ENCODE data around the gene SCN4B. TPM values are rescaled to one million over a fixed set of nuclear protein-coding genes. Genes with fewer than 3 reads are reported as not detected.

SCN4B gene
- total and polyA plus RNA-seq, 4 donors, result 0.05 to 11.8 (median 1.2) TPM

DNA sequence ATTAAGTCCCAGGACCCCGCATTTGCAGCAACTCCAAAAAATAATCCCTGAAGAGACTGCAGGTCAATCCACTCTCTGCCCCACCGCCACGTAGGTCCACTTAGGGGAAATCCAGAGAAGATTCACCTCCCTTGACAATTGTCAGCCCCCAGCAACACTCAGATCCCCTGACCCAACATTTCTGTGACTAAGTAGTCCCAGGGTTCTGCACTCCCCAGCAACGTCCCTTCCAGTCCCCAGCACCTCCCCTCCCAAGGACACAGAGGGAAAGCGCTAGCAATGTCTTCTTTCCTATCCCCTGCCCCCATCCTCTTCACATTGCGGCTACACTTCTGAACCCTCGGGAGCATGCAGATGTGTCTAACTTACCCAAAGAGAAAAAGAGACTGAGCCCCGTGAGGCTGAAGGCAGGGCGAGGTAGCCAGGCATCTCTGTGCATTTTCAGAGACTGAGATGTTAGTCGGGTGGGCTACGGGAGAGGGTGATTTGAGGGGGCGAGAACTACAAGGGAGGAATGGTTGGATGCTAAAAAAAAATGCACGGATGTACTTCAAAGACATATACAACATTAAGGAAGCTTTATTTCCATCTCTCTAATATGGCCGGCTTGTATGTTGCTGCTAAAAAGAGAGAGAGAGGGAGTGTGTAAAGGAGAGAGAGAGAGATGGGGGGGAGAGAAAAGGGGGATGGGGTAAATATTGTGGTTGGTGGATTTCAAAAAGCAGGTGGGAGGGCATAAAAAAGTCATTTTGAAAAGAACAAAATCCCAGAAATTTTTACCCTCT, 23.6 kb upstream of the SCN4B start, which contains the start of gene SCN2B:
TSS of gene SCN2B (minus strand) at position 647 of the 785 bp plus-strand sequence. CDS start at position 439, 208 bp downstream.
- Histone ChIP-seq H3K27me3 (ENCODE audit: control insufficient read depth in 1 of 2, insufficient read depth in 2 of 2, low read length in 1 of 2) (no peaks in the 10 kb centered on the region), H3K4me1 (ENCODE audit: control insufficient read depth in 1 of 2, insufficient read depth in 2 of 2, low read length in 2 of 2) (no peaks in the 10 kb centered on the region), H3K4me3 (ENCODE audit: low read length in 2 of 2) (no peak within 1 kb of the TSS), H3K36me3 (ENCODE audit: control insufficient read depth in 1 of 2, insufficient read depth in 2 of 2, low read length in 1 of 2) (no peaks in the 10 kb centered on the region), H3K9me3 (ENCODE audit: control insufficient read depth, low read length) (no peaks in the 10 kb centered on the region), H3K27ac (ENCODE audit: low read depth in 1 of 2, low read length in 2 of 2) (no peak within 1 kb of the TSS)
- intact Hi-C loops (cut with DNase I), result no loop called here
- DNase-seq (no peak), ATAC-seq (ENCODE audit: low FRiP score) (no peak)
- WGBS, 2 donors, result 36 to 39% methylated on average over 14 of the region's 14 CpGs

DNA sequence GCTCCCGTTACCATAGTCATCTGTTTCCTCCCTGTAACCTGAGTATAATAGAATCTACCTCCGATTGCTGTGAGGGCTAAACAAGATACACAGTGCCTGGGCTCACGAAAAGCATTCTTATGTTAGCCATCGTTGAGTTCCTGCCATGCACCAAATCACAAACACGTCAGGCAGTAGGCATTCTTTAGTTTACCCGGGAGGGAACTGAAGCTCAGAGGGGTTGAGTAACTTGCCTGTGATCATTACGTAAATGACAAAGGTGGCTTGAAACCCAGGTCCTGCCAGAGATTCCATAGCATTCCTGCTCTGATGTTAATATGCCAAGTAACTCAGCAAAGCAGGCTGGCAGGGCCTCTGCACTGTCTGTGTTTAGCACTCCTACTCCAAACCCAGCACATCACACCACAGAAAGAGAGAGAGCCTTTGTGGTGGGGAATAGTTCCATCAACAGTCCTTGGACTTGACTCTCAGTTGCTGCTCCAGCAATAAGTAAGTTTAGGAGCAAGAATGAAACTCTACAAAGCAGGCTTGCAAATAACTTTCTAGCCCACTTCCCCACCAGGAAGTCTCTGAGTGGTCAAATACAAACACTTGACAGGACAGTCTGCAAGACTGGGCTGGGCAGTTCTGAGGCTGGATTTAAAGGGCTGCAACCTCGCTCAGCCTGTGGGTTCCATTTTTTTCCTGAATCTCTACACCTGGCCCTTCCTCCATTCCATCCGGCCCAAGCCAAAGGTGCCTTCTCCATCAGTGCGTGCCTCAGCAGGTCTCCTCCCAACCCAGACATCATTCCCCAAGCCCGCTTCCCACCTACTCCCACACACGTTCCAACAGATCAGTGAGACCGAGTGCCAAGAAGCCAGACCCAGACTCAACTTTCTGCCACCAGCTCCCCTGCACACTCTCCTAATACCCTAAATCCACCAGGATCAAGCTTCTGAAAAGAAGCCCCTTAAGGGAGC, 22.7 kb upstream of the SCN4B start:
- Histone ChIP-seq H3K27ac (ENCODE audit: low read depth in 1 of 2, low read length in 2 of 2) (no peak overlapping the region), H3K4me3 (ENCODE audit: low read length in 2 of 2) (no peak overlapping the region), H3K27me3 (ENCODE audit: control insufficient read depth in 1 of 2, insufficient read depth in 2 of 2, low read length in 1 of 2) (no peaks in the 10 kb centered on the region), H3K9me3 (ENCODE audit: control insufficient read depth, low read length) (no peaks in the 10 kb centered on the region), H3K4me1 (ENCODE audit: control insufficient read depth in 1 of 2, insufficient read depth in 2 of 2, low read length in 2 of 2) (no peaks in the 10 kb centered on the region), H3K36me3 (ENCODE audit: control insufficient read depth in 1 of 2, insufficient read depth in 2 of 2, low read length in 1 of 2) (no peaks in the 10 kb centered on the region)
- intact Hi-C loops (cut with DNase I), result no loop called here
- 75 to 76% methylated on average over 13 of the region's 13 CpGs for WGBS, 2 donors
- ATAC-seq (ENCODE audit: low FRiP score), result no peak
- DNase-seq, result no peak

DNA sequence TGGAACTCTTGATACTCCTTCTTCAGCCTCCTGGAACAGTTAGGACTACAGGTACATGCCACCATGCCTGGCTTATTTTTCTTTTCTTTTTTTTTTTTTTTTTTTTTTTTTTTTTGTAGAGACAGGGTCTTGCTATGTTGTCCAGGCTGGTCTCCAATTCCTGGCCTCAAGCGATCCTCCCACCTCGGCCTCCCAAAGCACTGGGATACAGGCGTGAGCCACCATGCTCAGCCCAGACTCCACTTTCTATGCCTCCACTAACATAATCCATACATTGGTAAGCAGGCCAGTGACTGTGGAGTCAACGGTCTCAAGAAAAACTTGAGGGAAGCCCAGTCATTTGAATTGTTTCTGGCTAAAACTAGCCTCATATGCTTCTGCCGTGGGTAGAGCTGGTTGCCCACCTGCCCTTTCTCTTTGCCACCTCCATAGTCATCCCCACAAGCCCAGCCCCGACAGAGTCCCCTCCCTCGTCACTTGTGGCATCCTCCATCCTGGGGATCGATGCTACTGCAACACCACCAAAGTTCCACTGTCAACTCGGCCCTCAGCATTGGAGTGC, 21.5 kb upstream of the SCN4B start:
- no peak for DNase-seq
- H3K9me3 ChIP-seq (ENCODE audit: control insufficient read depth, low read length), result no peaks in the 10 kb centered on the region
- H3K36me3 ChIP-seq (ENCODE audit: control insufficient read depth in 1 of 2, insufficient read depth in 2 of 2, low read length in 1 of 2), result no peaks in the 10 kb centered on the region
- ATAC-seq (ENCODE audit: low FRiP score), result no peak
- WGBS, 2 donors, result 92 to 93% methylated on average over 9 of the region's 9 CpGs
- H3K27me3 ChIP-seq (ENCODE audit: control insufficient read depth in 1 of 2, insufficient read depth in 2 of 2, low read length in 1 of 2), result no peaks in the 10 kb centered on the region
- no peaks in the 10 kb centered on the region for H3K4me1 ChIP-seq (ENCODE audit: control insufficient read depth in 1 of 2, insufficient read depth in 2 of 2, low read length in 2 of 2)
- intact Hi-C loops (cut with DNase I), result no loop called here
- H3K4me3 ChIP-seq (ENCODE audit: low read length in 2 of 2), result no peak overlapping the region
- H3K27ac ChIP-seq (ENCODE audit: low read depth in 1 of 2, low read length in 2 of 2), result no peak overlapping the region

GRCh38 chr11:118172356-118172755, 19.7 kb upstream of the SCN4B start:
- ATAC-seq (ENCODE audit: low FRiP score) (no peak), DNase-seq (no peak)
- intact Hi-C loops (cut with DNase I), result loop anchor here in 1 of 2 donors (2.0 kb wide), 1 partner anchor 28 kb away; no protein-coding TSS in a partner anchor
- no peak overlapping the region for H3K27ac ChIP-seq (ENCODE audit: low read depth in 1 of 2, low read length in 2 of 2)
- no peaks in the 10 kb centered on the region for H3K36me3 ChIP-seq (ENCODE audit: control insufficient read depth in 1 of 2, insufficient read depth in 2 of 2, low read length in 1 of 2)
- WGBS, 2 donors, result 89 to 93% methylated on average over 9 of the region's 9 CpGs
- no peaks in the 10 kb centered on the region for H3K4me1 ChIP-seq (ENCODE audit: control insufficient read depth in 1 of 2, insufficient read depth in 2 of 2, low read length in 2 of 2)
- no peaks in the 10 kb centered on the region for H3K27me3 ChIP-seq (ENCODE audit: control insufficient read depth in 1 of 2, insufficient read depth in 2 of 2, low read length in 1 of 2)
- H3K4me3 ChIP-seq (ENCODE audit: low read length in 2 of 2), result no peak overlapping the region
- no peaks in the 10 kb centered on the region for H3K9me3 ChIP-seq (ENCODE audit: control insufficient read depth, low read length)

- H3K4me3 ChIP-seq (ENCODE audit: low read length in 2 of 2), result no peak overlapping the region
- peak; percentile 84 for ATAC-seq (ENCODE audit: low FRiP score)
These were observed 18.8 kb upstream of the SCN4B start for GRCh38 chr11:118171269-118172062.

DNA sequence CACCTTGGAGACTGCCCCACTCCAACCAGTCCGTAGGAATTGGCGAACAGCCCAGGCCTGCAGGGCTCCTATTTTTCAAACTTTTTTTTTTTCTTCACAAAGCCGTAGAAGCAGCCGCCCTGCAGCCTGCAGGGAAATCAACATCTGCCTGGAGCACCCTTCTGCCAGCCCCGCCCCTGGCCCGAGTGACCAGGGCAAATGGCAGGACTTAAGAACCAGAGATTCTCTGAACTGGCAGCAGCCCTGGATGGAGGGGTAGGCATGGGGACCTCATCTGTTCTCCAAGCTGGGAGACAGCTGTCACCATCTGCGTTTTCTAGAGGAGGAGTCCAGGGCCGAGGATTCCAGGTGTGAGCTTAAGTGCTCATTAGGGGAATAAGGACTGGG, 18.3 kb upstream of the SCN4B start:
- Histone ChIP-seq H3K9me3 (ENCODE audit: control insufficient read depth, low read length) (no peaks in the 10 kb centered on the region), H3K4me3 (ENCODE audit: low read length in 2 of 2) (no peak overlapping the region), H3K27me3 (ENCODE audit: control insufficient read depth in 1 of 2, insufficient read depth in 2 of 2, low read length in 1 of 2) (no peaks in the 10 kb centered on the region), H3K4me1 (ENCODE audit: control insufficient read depth in 1 of 2, insufficient read depth in 2 of 2, low read length in 2 of 2) (no peaks in the 10 kb centered on the region), H3K27ac (ENCODE audit: low read depth in 1 of 2, low read length in 2 of 2) (no peak overlapping the region), H3K36me3 (ENCODE audit: control insufficient read depth in 1 of 2, insufficient read depth in 2 of 2, low read length in 1 of 2) (no peaks in the 10 kb centered on the region)
- ATAC-seq (ENCODE audit: low FRiP score) (no peak), DNase-seq (no peak)
- WGBS, 2 donors, result 36 to 40% methylated on average over 8 of the region's 8 CpGs
- intact Hi-C loops (cut with DNase I), result loop anchor here in 1 of 2 donors (1.0 kb wide), 1 partner anchor 26 kb away; no protein-coding TSS in a partner anchor

More at GRCh38 chr11:118171269-118172062, 18.8 kb upstream of the SCN4B start:
- Histone ChIP-seq H3K27ac (ENCODE audit: low read depth in 1 of 2, low read length in 2 of 2) (no peak overlapping the region), H3K9me3 (ENCODE audit: control insufficient read depth, low read length) (no peaks in the 10 kb centered on the region), H3K27me3 (ENCODE audit: control insufficient read depth in 1 of 2, insufficient read depth in 2 of 2, low read length in 1 of 2) (no peaks in the 10 kb centered on the region), H3K4me1 (ENCODE audit: control insufficient read depth in 1 of 2, insufficient read depth in 2 of 2, low read length in 2 of 2) (no peaks in the 10 kb centered on the region), H3K36me3 (ENCODE audit: control insufficient read depth in 1 of 2, insufficient read depth in 2 of 2, low read length in 1 of 2) (no peaks in the 10 kb centered on the region)
- DNase-seq, result peak; percentile 81 to 89
- WGBS, 2 donors, result 6% methylated on average over 29 of the region's 29 CpGs
- intact Hi-C loops (cut with DNase I), result loop anchor here (1.0 to 2.0 kb wide), 2 partner anchors 26 to 27 kb away; no protein-coding TSS in a partner anchor

- ATAC-seq (ENCODE audit: low FRiP score), result no peak
These were observed 17.6 kb upstream of the SCN4B start for GRCh38 chr11:118170231-118170630.

More at GRCh38 chr11:118170231-118170630, 17.6 kb upstream of the SCN4B start:
- intact Hi-C loops (cut with DNase I), result no loop called here
- Histone ChIP-seq H3K4me1 (ENCODE audit: control insufficient read depth in 1 of 2, insufficient read depth in 2 of 2, low read length in 2 of 2) (no peaks in the 10 kb centered on the region), H3K27me3 (ENCODE audit: control insufficient read depth in 1 of 2, insufficient read depth in 2 of 2, low read length in 1 of 2) (no peaks in the 10 kb centered on the region), H3K4me3 (ENCODE audit: low read length in 2 of 2) (no peak overlapping the region), H3K36me3 (ENCODE audit: control insufficient read depth in 1 of 2, insufficient read depth in 2 of 2, low read length in 1 of 2) (no peaks in the 10 kb centered on the region), H3K27ac (ENCODE audit: low read depth in 1 of 2, low read length in 2 of 2) (no peak overlapping the region), H3K9me3 (ENCODE audit: control insufficient read depth, low read length) (no peaks in the 10 kb centered on the region)
- no peak for DNase-seq
- 86 to 87% methylated on average over 9 of the region's 9 CpGs for WGBS, 2 donors
